NCI-H2227 (cell line): ENCODE measurements around the gene TMTC1.

Experiments used
- DNase-seq: peaks from one replicate; lab custom pipeline; 2025; ENCODE audit not compliant: unreplicated experiment; lab: John Stamatoyannopoulos, UW

The TMTC1 gene

DNA sequence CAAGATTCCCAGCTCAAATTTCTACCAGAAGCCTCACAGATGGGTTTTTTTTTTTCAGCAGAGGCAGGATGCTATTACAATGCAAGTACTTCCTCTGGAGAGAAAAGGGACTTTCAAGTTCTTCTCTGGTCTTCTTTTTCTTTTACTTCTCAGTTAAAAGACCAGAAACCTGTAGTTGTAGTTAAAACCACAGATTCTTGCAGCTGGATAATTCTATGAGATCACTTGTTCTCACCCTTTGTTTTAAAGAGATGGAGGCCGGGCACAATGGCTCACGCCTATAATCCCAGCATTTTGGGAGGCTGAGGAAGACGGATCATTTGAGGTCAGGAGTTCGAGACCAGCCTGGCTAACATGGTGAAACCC lies 238.7 kb downstream of the TMTC1 start:
- no peak for DNase-seq

DNA sequence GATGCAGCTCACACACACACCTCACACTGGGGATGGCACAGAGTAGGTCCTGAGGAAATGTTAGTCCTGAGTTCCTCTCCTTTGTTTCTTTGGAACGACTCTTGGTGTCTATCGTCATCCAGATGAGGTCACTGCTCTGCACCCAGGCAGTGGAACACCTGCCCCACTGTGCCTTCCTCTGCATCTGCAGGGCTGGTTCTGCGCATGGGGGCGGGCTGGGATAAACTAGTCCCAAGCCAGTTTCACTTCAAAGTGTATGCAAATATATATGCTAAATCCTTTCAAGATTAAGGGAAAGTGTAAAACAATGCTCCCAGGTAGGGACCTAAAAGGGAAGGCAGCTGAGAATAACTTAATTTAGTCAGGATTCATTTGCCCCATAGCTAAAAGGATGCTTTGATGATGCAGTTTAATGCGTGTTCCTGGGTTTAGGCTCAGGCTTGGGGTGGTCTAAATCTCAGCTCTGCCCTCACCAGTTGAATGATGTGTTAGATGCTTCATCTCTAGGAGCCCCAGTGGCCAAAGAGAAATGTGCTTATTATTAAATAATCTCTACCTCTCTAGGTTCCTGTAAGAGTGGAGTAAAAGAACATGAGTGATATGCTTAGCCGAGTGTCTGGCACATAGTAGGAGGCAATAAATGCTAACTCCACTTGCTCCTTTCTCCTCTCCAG lies 239.2 kb downstream of the TMTC1 start:
- DNase-seq = no peak

DNA sequence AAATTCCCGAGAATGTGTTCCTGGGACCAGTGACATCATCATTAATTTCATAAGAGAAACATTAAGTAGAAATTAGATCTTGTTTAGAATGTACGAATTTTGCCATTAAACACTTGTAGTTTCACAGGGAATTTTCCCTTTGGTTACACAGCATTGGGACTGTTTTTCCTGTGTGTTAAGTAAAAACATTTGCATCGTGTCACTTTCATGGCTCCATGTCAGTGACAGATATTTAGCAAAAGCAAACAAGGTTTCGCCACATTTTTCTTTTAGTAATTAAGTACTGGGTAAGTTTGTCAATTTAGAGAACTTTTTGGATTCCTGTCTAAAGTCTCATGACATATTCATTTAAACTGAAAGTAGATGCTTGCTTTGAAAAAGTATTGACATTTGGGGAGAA lies 240.7 kb downstream of the TMTC1 start:
- no peak for DNase-seq

DNA sequence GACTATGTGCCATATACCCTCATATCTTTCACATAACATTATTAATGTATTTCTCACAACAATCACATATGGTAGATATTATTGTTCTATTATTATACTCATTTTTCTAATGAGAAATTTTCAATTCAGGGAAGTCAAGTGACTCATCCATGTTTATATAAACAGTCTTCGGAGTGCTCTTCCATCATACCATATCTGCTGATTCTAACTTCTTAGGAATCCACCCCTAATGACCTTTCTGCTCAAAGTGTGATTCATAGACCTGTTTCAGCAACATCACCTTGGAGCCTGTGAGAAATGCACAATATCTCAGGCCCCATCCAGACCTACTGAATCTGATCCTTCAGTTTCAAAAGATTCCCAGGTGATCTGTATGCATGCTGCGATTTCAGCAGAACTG lies 246.4 kb downstream of the TMTC1 start:
- DNase-seq = no peak

DNA sequence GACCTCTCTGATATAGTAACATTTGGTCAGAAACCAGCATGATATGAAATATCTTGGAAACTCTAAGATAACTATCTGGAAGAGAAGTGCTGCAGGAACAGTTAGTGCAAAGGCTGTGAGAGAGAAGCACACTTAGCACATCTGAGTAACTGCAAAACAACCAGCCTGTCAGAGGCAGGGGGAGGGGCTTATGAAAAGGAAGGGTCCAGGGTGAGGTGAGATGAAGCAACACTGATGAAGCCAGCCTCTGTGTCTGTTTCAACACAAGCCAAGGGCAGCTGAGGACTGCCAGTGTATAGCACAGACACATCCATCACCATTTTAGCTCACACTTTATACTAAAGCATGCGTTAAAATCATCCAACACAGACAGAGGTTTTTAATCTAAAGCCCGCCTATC lies 248.8 kb downstream of the TMTC1 start:
- DNase-seq = no peak

DNA sequence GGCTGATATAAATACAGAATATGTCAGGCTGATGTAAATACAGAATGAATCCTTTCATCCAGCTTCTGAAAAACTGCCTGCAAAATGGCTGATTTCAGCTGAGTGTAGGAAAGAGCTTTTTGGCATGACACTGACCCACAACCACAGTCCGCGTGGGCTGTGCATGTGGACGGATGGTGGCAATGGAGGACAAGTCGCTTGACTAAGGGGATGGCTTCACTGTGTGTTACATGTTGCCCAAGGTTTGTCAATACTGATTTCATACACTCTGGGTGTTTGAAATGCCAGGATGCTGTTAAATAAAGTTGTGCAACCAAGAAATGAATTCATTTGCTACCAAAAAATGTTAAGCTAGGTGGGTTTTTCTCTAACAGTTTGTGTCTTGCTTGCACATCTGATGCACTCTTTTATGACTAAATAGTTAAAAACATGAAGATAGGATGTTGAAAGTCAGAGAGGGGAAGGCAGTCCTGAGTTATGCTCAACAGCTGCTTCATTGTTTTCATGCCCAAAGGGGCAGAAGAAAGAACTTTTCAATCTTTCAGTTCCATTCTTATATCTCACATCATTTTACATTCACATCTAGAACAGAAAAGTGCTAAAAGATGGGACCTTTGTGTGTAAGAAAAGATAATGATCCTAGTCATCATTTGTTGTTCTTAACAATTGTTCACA lies 249.8 kb downstream of the TMTC1 start:
- DNase-seq = no peak

DNA sequence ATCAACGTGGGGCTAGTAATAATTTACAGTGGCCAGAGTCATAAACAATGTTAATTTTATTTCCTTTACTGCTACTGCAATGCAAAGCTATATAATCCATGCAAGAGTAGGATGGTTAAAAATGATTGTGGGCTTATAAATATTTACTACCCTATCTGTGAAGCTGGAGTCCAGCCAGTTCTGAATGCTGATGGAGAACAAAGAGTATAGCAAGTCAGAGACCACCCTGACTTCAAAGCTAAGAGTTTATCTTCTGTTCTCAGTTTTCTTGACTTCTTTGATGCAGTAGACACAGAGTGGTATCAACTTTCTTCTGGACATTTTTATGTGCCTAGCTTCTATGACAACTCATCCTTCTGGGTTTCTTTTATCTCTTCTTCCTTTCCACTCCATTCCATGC lies 252.3 kb downstream of the TMTC1 start:
- DNase-seq = no peak

DNA sequence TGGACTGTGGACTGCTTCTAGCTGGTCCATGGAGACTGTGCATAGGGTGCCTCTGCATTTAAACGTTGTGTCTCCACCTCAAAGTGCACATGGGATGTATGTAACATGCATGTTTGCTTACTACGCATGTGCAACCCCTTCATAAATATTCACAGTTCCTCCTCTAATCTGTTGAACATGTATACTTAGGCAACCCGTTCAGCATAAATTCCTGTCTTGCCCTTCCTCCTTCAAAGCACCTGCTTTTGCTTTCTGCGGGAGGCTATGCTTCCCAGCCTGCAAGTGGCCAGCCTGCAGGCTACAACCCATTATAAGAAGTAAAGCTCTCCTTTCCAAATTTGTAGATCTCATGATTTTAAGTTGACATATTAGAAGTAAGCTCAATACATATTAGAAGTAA lies 253.3 kb downstream of the TMTC1 start:
- DNase-seq = no peak

DNA sequence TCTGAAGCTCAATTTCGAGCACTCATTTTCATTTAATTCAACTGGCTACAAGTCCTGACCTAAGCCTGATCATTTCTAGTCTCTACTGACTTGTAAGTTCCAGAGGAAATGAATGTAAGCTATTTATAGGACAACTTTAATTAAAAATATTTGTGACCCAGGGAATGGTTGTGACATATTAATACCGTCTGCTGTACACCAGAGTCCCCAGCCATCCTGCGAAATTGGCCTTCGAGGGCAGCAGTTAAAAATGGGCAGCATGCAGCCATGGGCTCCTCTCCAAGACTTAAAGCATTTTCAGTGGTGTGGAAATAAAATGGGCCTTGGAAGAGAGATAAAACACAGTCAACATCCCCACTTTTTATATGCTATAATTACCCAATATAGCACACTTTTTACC lies 255.6 kb downstream of the TMTC1 start:
- DNase-seq = no peak

DNA sequence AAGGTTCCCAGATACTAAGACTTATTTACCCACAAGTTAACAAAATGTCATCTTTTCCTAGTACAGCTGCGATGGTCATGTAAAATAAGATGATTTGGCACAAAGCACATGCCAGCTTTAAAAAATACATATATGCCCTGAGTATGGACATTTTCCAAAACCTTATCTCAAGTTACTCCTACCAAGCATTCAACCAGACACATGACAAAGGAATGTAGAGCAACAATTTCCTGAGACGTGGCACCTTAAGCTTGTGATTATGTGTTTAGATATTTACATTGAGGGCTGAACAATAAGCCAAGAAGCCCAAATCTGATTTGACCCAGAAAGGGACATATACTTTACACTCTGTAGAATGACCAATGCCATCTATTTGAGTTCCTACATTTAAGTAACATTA lies 261.8 kb downstream of the TMTC1 start:
- no peak for DNase-seq

DNA sequence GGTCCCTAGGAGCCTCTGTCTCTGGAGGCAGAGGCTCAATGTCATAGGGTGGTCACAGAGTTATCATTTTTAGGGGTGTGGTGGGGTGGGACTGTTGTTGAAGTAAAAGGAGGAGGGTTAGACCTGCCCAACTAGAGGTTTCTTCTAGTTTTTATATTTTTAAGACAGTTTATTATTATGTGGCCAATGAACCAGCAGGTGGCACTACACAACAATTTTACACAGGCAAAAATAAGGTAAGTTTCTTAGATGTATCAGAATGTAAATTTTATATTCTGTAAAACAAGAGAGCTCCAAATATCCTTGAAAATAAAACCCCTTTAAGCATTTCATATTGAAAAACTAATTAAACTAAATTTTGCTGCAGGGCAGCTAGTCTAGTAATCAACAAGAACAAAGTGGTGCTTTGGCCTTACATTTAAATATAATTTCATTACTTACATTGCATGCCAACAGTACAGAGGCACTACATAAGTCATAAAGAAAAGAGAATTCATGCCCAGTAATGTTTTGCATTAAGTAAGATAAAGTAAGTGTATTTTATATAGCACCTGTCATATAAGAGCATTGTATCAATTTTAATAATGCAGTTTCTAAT lies 264.1 kb downstream of the TMTC1 start:
- DNase-seq = peak; percentile 13

DNA sequence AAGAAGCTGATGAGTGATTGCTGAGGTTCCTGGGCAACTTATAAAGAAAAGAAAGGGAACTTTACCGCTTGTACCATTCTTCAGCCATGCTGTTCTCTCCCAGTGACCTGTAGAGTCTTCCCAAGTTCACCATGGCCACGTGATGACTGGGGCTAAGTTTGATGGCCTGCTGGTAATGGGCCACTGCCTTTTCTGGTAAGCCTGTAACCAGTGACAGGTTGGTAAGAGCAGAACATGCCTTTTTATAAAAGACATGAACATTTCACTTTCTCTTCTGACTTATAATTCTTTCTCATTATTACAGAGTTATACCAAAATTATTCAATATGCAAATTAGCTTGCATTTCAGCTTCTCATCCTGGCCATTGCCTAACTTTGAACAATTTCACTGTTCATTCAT lies 265.3 kb downstream of the TMTC1 start:
- no peak for DNase-seq

DNA sequence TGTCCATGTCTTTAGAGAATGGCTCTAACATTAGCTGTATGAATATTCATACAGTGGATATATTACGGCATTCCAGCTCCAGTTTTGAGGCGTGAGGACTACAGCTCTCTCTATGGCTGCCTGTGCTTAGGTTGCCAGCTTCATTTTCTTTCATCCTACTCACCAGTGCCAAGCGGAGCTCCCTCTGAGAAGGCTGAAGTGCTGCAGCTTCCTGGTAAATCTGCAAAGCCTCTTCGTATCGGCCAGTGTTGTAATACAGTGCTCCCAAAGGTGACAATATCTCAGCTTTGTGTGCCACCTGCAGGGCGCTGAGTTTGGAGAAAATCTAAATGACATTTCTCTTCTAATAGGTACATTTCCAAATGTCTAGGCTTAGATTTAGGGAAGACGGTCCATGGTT lies 266.5 kb downstream of the TMTC1 start:
- no peak for DNase-seq

DNA sequence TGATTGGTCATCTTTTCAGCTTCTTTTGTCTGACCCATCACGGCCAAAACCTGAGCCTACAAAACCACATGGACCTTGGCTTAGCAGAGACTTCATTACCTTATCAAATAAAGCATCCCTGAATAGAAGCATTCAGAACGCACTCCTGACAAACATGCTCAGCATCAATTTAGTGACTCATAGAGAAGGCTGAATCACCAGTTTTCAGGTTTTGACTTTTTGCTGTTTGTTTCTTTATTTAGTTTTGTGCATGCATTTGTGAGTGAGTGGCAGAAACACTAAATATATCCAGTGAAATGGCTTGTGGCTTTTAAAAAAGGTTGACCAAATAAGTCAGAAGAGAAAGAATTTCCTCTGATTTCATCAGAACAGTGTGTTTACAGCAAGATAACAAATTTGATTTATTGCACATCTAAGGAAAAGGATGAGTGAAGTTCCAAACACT lies 267.3 kb downstream of the TMTC1 start:
- DNase-seq = no peak

DNA sequence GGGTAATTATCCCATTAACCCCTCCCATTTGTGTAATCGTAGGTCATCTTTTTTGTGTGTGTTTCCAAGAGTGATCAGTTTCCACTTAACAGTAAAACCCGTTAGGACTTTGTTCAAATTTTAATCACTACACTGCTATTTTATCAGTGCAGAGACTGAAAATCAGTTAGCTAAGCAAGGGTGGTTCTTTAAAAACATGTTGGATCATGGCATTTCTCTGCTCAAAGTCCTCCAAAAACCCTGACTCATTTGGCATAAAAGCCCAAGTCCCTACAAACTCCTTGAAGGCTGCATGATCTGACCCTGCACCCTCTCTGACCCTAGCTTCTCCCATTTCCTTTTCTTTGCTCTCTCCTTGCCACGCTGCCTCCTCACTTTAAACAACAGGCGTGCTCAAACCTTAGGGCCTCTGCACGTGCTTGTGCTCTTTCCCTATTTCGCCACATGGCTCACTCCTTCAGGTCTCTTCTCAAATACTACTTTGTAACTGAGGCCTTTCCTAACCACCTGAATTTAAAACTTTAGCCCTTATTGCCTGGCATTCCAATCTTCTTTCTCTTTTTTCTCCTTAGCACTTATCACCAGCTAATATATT lies 273.1 kb downstream of the TMTC1 start:
- DNase-seq = no peak

DNA sequence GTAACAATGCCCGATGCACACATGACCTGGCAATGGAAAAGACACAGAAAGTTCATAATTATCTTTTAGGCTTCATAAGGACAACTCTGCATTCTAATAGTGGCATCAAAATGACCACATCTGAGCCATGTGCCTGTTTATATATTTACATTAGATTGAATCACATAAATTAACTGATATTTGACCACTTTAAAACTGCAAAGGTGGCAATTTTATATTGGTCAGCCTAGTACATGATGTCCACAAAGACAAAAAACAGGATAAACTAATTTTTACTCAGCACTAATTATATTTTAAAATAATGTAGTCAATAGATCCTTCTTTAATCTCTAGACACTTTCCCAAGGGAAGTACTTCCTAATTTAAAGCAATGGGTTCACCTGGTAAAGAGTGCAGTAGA lies 274.2 kb downstream of the TMTC1 start:
- no peak for DNase-seq

DNA sequence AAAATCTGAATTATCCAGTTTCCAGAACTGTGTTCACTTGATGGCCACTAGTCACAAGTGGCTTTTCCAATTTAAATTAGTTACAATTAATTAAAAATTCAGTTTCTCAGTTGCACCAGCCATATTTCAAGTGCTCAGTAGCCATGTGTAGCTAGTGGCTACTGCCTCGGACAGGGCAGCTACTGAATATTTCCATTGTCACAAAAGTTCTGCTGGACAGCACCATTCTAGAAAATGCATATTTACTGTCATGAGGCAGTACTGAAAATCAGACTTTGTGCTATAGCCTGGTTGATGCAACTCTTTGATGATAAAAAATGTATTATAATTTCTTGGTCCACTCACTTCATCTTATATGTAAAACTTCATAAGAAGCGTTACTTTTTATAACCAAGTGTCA lies 274.8 kb downstream of the TMTC1 start:
- DNase-seq = no peak

DNA sequence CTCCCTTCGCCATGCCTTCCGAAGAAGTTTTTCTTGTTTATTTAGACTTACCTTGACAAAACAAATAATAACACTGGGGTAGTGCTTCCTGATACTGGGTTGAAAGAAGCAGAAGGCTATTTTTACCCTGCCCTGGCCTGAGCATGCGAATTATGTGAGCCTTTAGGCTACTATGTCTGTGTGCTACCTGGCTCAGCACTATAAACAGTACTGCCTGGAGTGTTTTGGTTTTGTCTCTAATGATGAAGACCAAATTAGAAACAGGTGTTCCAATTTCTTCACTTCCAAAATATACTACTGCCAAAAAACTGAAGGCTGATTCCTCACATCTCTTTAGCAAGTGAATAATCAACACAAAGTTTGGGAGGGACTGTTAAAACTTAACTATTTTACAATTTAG lies 278.6 kb downstream of the TMTC1 start:
- DNase-seq = no peak

DNA sequence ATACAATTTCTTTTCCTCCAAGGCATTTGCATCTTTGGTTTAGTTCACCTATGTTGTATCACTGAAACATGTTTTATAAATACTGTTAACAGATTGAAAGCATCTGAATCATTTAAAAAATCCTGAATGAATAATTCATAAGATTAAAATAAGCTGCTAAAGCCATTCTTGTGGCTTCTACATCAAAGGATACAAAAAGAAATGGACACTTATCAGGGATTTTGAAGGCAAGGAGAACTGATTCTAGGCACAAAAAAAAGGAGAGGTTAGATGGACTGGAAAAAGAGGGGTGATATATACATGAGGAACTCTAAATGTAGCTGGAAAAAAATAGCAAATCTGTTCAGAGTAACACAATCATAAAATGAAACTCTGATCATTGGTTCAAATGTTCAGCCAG lies 280.5 kb downstream of the TMTC1 start:
- no peak for DNase-seq

DNA sequence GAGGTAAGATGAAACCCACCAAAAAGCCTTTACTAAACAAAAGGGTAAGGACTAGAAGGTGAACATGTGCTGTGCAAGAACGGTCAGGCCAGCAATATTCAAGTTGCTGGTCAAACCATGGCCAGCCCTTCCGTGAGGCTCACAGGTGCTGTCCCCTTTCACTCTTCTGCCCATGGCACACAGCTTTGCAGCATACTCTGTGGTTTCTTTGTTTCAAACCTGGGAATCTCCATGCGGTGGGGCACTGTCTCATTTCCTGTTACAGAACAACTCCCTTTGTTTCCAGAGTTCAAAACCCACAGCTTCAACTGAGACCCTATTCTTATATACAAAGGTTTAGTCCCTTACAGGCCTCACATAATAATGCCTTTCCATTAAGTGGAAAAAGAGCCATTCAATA lies 284.5 kb downstream of the TMTC1 start:
- no peak for DNase-seq

DNA sequence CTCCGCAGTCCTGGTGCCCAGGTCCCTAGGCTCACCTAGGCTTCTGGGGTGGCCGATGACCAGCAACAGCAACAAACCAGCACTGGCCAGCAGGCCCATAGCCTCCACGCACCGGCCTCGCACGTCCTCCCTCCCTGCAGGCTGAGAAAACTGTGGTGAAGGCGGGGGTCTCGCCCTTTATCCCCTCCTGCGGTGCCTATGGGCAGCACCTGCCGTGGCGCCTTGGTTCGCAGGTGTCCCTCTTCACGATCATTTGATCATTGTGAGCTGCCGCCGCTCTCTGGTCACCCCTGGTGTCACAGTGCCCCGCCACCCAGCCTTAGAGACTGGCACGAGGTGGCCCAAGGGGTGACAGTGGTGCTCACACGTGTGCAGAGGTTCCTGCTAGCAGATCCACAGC lies 286.2 kb downstream of the TMTC1 start, which contains the start of gene OVCH1:
TSS of gene OVCH1 (minus strand) at position 99 of the 400 bp plus-strand sequence. CDS start at position 99, 0 bp downstream.
- no peak for DNase-seq

DNA sequence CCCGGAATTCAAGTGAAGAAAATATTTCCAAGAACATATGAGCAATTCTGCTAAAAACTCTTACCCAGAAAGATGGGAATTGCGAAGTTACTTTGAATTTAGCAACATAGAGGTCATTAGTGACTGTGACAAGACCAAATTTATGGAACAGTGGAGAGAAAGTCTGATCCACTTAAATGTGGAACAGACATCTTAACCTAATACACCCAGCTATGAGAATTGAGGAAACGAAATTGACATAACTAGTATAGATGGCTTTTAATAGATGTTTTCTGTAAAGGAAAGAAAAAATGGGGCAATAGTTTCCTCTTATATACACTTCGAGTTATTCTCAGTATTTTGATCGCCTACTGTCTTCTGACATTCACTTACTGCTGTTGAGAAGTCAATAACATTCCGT lies 290.9 kb downstream of the TMTC1 start:
- DNase-seq = no peak
